ENCODE measurements around the gene ACSM3.
A peak's percentile ranks its signal among the peaks of the same experiment; 100 is the strongest.
"Not testable (repeated sequence)": the region's sequence is repeated elsewhere in the genome, so short reads cannot be mapped to it uniquely, and the experiment has no call there.

ACSM3 gene

DNA sequence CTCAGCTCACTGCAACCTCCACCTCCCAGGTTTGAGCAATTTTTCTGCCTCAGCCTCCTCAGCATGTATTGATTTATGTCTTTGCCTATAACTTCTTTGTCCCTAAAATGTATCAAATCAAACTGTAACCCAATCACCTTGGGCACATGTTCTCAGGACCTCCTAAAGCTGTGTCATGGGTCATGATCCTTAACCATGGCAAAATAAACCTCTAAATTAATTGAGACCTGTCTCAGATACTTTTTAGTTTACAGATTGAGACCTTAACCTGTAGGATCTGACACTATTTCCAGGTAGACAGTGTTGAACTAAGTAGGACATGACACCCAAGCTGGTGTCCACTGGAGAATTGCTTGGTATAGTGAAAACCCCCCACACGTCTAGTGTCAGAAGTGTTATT is 2.6 kb upstream of the ACSM3 start:
- DNase-seq: no peak

DNA sequence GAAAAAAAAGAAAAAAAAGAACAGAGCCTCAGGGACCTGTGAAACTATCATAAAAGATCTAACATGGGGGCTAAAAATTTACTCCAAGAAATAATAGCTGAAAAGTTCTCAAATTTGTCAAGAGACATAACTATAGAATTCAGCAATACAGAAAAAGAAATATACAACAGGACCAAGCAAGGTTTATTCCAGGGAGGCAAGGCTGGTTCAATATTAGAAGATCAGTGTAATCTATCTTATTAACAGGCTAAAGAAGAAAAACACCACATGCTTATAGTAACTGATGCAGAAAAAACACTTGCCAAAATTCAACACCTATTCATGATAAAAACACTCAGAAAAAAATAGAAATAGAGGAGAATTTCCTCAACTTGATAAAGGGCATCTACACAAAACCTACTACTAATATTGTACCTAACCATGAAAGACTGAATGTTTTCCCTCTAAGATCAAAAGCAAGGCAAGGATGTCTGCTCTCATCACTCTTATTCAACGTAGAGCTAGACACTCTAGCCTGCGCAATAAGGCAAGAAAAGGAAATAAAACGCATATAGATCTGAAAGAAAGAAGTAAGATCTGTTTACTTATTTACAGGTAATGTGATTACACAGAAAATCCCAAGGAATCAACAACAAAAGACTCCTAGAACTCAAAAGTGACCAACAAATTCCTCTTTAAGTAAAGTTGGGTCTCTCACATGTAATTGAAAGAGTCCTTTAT is 1.2 kb upstream of the ACSM3 start:
- DNase-seq: no peak

DNA sequence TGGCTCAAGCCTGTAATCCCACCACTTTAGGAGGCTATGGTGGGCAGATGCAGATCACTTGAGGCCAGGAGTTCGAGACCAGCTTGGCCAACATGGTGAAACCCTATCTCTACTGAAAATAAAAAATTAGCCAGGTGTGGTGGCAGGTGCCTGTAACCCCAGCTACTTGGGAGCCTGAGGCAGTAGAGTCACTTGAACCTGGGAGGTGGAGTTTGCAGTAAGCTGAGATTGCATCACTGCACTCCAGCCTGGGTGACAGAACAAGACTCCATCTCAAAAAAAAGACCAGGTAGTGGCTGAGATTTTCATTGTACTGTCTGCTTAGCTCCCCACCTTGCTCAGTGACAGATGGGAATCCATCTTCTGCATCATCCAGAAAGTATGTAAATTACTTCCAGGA is 634 bp downstream of the ACSM3 start:
- not testable (repeated sequence) for DNase-seq

DNA sequence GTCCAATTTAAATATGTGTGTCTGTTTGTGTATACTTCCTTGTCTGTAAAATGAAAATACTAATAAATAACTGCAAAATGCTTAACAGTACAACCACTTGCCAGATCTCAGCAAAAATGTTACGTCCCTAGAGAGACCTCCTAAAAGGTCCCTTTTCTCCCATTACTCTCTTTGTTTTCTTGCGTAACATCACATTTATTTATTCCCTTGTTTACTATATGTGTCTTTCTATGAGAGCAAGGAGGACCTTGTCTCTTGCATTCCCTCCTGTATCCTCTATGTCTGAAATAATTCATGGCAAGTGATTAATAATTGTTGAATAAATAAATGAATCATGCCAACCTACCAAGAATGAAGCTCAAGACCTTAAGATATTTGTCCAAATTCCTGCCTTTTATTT is 1.9 kb downstream of the ACSM3 start:
- no peak for DNase-seq

DNA sequence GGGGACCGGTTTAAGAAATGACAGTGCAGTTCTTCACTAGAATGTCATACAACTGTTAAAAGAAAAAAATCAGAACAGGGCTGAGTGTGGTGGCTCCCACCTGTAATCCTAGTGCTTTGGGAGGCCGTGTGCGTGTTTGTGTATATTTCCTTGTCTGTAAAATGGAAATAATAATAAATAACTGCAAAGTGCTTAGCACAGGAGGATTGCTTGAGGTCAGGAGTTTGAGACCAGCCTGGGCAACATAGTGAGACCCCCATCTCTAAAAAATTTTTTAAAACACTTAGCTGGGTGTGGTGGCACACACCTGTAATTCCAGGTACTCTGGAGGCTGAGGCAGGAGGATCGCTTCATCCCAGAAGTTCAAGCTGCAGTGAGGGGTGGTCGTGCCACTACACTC is 2.5 kb downstream of the ACSM3 start:
- DNase-seq: no peak

- no peak for DNase-seq
Measured at GRCh38 chr16:20767577-20767976, 3.8 kb downstream of the ACSM3 start.

DNA sequence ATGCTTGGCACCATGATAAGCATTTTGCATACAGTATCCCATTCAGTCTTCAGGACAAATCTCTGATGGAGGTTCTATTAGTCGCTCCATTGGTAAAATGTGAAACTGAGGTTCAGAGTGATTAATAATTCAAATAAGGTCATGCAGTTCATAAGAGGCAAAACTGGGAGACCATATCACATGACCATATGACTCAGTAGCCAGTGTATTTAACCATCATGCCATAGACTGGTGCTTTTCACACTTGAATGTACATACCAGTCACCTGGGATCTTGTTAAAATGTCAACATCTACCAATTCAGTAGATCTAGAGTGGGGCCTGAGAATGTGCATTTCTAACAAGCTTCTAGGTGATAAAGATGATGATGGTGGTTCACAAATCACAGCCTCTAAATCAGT is 4.3 kb downstream of the ACSM3 start:
- no peak for DNase-seq

DNA sequence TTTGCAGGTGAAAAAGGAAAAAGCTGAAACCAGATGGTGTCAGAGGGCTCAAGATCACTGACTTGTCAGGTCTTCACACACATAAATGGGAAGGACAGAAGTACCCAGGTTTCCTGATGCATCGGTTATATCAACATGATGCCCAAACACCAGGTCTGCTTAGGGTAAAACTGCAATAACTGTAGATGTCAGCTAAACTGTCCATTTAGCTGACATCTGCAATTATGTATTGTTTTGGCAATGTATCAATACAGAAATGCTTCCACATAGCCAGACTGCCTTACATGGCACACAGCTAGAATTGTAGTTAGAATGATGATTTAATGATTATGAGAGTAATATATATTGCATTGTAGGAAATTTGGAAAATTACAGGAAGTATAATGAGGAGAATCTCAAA is 5.0 kb downstream of the ACSM3 start:
- DNase-seq: no peak

- no peak for DNase-seq
Measured at GRCh38 chr16:20773679-20774078, 9.9 kb downstream of the ACSM3 start.

- DNase-seq: peak; percentile 38
Measured at GRCh38 chr16:20774703-20775362, 11.0 kb downstream of the ACSM3 start.

- no peak for DNase-seq
Measured at GRCh38 chr16:20781697-20782096, 17.9 kb downstream of the ACSM3 start.

DNA sequence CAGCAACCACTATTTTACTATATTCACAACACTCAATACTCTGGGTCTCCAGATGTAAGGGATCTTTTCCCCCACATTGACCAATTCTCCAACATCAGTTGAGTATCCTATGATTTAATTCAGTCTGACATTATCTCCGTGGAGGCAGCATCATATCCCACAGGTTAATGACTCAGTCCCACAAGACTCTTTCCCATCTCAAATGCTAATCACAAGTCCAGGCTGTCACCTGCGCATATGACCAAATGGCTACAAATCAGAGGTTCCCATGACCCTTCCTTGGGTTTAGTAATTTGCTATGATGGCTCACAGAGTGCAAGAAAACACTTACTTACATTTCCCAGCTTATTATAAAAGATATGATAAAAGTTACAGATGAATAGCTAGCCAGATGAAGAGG is 18.7 kb downstream of the ACSM3 start:
- DNase-seq: no peak

DNA sequence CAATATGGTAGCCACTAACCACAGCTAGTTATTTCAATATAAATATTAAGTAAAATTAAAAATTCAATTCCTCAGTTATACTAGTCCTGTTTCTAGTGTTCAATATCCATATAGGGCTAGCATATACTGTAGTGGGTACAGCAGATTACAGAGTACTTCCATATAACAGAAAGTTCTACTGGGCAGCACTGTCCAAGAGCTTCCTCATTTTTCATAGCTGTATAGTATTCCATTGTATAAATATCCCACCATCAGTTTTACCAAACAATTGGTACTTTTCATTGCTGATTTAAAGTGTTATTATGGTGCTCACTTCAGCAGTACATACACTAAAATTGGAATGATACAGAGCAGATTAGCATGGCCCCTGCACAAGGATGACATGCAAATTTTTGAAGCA is 20.4 kb downstream of the ACSM3 start:
- DNase-seq: no peak

DNA sequence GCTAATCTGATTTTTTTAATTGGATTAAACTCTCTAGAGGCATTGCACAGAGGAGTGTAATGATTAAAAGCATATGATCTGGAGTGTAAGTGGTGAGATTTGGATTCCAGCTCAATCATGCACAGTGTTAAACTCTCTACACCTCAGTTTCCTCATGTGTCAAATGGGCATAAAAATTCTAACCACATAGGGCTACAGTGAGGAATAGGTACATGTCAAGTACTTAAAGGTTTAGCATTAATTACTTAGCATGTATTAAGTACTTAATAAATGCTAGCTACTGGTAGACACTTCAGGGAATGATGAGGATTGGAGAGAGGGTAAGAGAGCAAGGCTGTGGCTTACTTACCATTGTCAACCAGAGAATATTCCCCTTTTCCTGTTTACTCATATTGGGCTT is 25.3 kb downstream of the ACSM3 start:
- no peak for DNase-seq

GRCh38 chr16:20791923-20792612 is 28.3 kb downstream of the ACSM3 start:
- DNase-seq: peak; percentile 28

DNA sequence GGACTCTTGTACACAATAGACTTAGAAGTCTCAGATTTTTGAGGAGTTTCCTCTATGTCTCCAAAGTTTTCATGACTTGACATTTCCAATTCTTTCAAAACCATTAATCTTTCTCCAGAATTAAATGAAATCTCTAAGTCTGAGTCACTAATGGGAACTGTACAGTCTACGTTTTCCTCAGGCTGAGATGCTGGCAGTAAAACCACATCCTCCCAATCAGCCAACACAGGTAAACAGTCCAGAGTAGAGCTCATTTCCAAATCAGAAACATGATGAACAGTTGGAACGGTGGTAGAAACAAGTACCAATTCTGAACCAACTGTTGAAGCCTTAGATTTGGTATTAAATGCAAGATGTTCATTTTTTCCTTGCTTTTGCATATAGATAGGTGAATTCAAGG is 34.5 kb downstream of the ACSM3 start:
- no peak for DNase-seq

- DNase-seq: peak; percentile 18
Measured at GRCh38 chr16:20799599-20799998, 35.8 kb downstream of the ACSM3 start.

- no peak for DNase-seq
Measured at GRCh38 chr16:20801278-20801677, 37.5 kb downstream of the ACSM3 start.

GRCh38 chr16:20803192-20803560 is 39.4 kb downstream of the ACSM3 start:
- peak; percentile 22 for DNase-seq

- no peak for DNase-seq
Measured at GRCh38 chr16:20803561-20804214, 39.9 kb downstream of the ACSM3 start.

DNA sequence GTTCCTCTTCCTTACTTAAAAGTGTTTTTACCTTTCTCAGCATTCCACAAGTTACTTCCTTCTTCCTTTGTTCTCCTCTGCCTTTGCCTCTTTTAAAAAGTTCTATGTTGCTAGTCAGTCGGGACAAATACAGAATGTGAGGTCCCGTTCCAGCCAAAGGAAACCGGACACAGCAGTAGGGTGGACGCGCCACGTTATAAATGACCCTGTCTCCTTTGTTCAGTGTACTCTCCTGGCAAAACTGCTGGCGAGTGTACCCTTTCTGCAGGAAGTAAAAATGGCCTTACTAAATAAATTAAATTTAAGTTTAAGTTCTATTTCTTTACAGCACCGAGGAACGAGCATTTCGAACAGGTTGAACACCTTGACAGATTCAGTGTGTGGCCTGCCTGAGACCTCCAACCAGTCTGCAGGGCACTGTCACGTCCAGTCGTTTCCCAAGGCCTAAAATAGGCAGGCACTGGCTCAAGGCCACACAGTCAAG is 41.9 kb downstream of the ACSM3 start:
- not testable (repeated sequence) for DNase-seq

DNA sequence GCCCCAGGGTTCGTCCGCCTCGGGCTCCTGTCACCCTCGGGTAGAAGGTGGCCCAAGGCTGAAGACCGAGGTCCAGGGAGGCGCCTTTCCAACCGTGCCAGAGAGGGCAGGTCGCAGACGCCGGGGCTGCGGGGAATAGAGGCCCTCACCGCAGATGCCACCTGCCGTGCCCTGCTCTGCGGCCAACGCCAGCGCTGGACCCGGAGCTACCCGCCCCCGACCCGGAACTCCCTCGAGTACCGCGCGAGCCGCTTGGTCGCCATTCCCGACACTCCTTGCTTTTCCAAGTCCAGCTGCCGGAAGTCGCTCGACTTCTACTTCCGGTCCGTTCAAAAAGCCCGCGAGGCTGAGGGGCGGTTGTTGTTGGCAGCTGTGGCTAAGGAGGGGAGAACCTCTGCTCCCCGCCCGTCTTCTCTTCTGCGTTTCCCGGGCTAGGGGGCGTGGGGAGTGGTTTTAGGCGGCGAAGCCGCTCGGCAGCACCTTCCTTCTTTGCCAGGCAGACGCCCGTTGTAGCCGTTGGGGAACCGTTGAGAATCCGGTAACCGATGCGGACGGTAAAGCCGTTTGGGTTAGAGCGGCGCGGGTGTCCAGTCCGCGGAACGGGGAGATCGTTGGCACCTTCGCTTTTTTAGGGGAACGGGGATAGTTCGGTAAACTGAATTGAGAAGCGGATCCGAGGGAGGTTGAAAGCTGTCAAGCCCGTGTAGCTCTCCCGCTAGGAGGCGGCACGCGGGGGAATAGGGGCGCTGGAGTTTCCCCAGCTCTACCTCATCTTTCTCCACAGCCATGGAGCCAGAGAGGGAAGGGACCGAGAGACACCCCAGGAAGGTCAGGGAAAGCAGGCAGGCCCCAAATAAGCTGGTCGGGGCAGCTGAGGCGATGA is 42.6 kb downstream of the ACSM3 start, which contains the start of the genes ERI2 and REXO5:
TSS of gene ERI2 (minus strand) at position 305 of the 883 bp plus-strand sequence. CDS start at position 263, 42 bp downstream.
TSS of gene REXO5 (plus strand) at position 360 of the 883 bp plus-strand sequence. CDS start at position 787, 427 bp downstream.
- peak; percentile 95 for DNase-seq

Data from fibroblast of skin of right quadriceps (primary cell).